ENCODE results near the gene IQSEC3. TPM values are rescaled to one million over a fixed set of nuclear protein-coding genes. Genes with fewer than 3 reads are reported as not detected.

The IQSEC3 gene
- total RNA-seq, 4 donors from 2014 or later = 0.65 to 10.5 (median 0.76) TPM

GRCh38 chr12:211639-212414 is 145.3 kb downstream of the IQSEC3 start:
- TF ChIP-seq CTCF (IDR thresholded peaks at IDR 0.05; ENCODE audit: low read depth) = no peak

GRCh38 chr12:212415-212714 is 145.8 kb downstream of the IQSEC3 start:
- TF ChIP-seq CTCF (IDR thresholded peaks at IDR 0.05; ENCODE audit: low read depth) = no peak

GRCh38 chr12:212715-213526 is 146.4 kb downstream of the IQSEC3 start:
- TF ChIP-seq CTCF (IDR thresholded peaks at IDR 0.05; ENCODE audit: low read depth) = no peak

GRCh38 chr12:213527-213932 is 147.0 kb downstream of the IQSEC3 start:
- TF ChIP-seq CTCF (IDR thresholded peaks at IDR 0.05; ENCODE audit: low read depth) = no peak

GRCh38 chr12:214003-214741 is 147.6 kb downstream of the IQSEC3 start, which contains the start of gene SLC6A12:
SLC6A12 (minus strand) TSS chr12:214157; CDS start chr12:209986, 4,171 bp downstream.
- TF ChIP-seq CTCF (IDR thresholded peaks at IDR 0.05; ENCODE audit: low read depth) = no peak

- TF ChIP-seq CTCF (IDR thresholded peaks at IDR 0.05; ENCODE audit: low read depth) = no peak
These were observed 148.5 kb downstream of the IQSEC3 start for GRCh38 chr12:215116-215515.

- TF ChIP-seq CTCF (IDR thresholded peaks at IDR 0.05; ENCODE audit: low read depth) = no peak
These were observed 151.7 kb downstream of the IQSEC3 start for GRCh38 chr12:218221-218620.

All from subcutaneous adipose tissue (tissue), 4 donors.